Smooth muscle cell (in vitro differentiated cells): ENCODE data around the gene DGKI. TPM values are rescaled to one million over a fixed set of nuclear protein-coding genes. Genes with fewer than 3 reads are reported as not detected.
A peak's percentile ranks its signal among the peaks of the same experiment; 100 is the strongest.

Experiments used
- DNase-seq: peaks from one replicate; lab custom pipeline; 2025; ENCODE audit not compliant: unreplicated experiment; lab: John Stamatoyannopoulos, UW
- H2AFZ ChIP-seq: fragments of 200-600 bp; sonication (generic); 2 replicates; pipeline ENCODE4 v1.6.0; 2016; ENCODE audit warnings: antibody characterized with exemption, low read depth, mild to moderate bottlenecking
- H3F3A ChIP-seq: fragments of 200-600 bp; sonication (generic); 2 replicates; pipeline ENCODE4 v1.6.0; 2017; ENCODE audit warnings: antibody characterized with exemption, low read depth
- H3K27ac ChIP-seq: fragments of 200-600 bp; sonication (generic); 2 replicates; pipeline ENCODE4 v1.5.1; 2016; ENCODE audit warnings: low read depth, mild to moderate bottlenecking
- H3K27me3 ChIP-seq: fragments of 200-600 bp; sonication (generic); 2 replicates; pipeline ENCODE4 v1.6.1; 2016; ENCODE audit warnings: low read depth, mild to moderate bottlenecking
- H3K36me3 ChIP-seq: fragments of 200-600 bp; sonication (generic); 2 replicates; pipeline ENCODE4 v1.5.1; 2016; ENCODE audit warnings: low read depth
- H3K4me1 ChIP-seq: fragments of 200-600 bp; sonication (generic); 2 replicates; pipeline ENCODE4 v1.5.1; 2016; ENCODE audit warnings: low read depth
- H3K4me2 ChIP-seq: fragments of 200-600 bp; sonication (generic); 2 replicates; pipeline ENCODE4 v1.6.0; 2016; ENCODE audit warnings: mild to moderate bottlenecking
- H3K4me3 ChIP-seq: fragments of 200-600 bp; sonication (generic); 2 replicates; pipeline ENCODE4 v1.5.1; 2016; ENCODE audit warnings: mild to moderate bottlenecking
- H3K79me2 ChIP-seq: fragments of 200-600 bp; sonication (generic); 2 replicates; pipeline ENCODE4 v1.6.0; 2016; ENCODE audit warnings: low read depth, mild to moderate bottlenecking
- H3K9ac ChIP-seq: fragments of 200-600 bp; sonication (generic); 2 replicates; pipeline ENCODE4 v1.6.0; 2016; ENCODE audit warnings: low read depth
- H3K9me3 ChIP-seq: fragments of 200-600 bp; sonication (generic); replicated peaks from 2 replicates; pipeline ENCODE4 v1.5.1; 2016; ENCODE audit warnings: low read depth
- H4K20me1 ChIP-seq: fragments of 200-600 bp; sonication (generic); 2 replicates; pipeline ENCODE4 v1.6.0; 2016; ENCODE audit warnings: low read depth
- WGBS: methylation state at CpG from one replicate; pipeline ENCODE4 v1.1.7; 2016; ENCODE audit warnings: low lambda C conversion rate; 5-methylcytosine and 5-hydroxymethylcytosine counted together
- polyA plus RNA-seq: library from polyadenylated mRNA; unstranded; fragments of >200 nt; fragmentation: Nextera tagmentation; extraction: Ambion mirVana; gene quantifications from 2 replicates; pipeline ENCODE4 v1.2.1, GENCODE V29; 2016
- total RNA-seq: library from RNA; depleted of rRNA; stranded (reverse); fragments of >200 nt; gene quantifications from 2 replicates; pipeline ENCODE4 v1.2.3, GENCODE V29; 2014
- TF ChIP-seq, protein P1 (sequence below): fragments of 200-600 bp; sonication (generic); IDR thresholded peaks from 2 replicates; pipeline ENCODE4 v1.5.1; 2017; ENCODE audit warnings: borderline replicate concordance, mild to moderate bottlenecking, antibody characterized with exemption; ENCODE audit not compliant: insufficient read depth, poor library complexity, severe bottlenecking

DGKI gene
- total and polyA plus RNA-seq, 2 experiments from 2014 or later: 2.5 to 6.2 TPM

DNA sequence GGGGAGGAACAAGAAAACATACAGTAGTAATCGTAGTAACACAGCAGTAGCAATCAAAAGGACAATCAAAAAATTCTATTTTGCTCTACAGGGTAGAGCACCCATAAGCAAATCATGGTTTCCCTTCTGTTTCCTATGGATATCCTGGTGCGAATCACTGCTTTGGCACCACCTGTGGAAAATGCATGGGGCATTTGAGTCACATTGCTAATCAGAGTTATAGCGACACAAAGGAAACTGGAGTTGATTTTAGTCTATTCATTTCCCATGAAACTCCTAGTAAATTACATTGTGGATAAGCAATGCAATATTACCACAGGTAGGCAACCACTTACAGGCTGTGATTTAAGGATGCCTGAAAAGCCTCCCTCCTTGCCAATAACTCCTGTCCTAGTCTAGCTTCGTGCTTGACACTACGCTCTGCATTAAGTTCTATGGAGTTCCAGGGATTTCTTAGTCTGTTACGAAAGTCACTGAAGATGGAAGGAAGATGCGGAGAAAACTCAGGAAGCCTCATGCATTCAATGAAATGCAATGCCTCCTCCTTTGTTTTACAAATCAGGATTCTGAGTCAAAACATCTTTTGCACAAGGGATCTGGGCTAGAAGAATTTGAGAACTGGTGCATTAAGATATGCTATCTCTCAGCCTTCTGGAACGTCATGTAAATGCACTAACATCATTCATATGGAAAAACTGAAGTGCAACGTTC, 188.4 kb downstream of the DGKI start:
- H2AFZ ChIP-seq: peak overlapping the region; percentile 57
- TF ChIP-seq, protein P1, sequence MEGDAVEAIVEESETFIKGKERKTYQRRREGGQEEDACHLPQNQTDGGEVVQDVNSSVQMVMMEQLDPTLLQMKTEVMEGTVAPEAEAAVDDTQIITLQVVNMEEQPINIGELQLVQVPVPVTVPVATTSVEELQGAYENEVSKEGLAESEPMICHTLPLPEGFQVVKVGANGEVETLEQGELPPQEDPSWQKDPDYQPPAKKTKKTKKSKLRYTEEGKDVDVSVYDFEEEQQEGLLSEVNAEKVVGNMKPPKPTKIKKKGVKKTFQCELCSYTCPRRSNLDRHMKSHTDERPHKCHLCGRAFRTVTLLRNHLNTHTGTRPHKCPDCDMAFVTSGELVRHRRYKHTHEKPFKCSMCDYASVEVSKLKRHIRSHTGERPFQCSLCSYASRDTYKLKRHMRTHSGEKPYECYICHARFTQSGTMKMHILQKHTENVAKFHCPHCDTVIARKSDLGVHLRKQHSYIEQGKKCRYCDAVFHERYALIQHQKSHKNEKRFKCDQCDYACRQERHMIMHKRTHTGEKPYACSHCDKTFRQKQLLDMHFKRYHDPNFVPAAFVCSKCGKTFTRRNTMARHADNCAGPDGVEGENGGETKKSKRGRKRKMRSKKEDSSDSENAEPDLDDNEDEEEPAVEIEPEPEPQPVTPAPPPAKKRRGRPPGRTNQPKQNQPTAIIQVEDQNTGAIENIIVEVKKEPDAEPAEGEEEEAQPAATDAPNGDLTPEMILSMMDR: no peak
- H4K20me1 ChIP-seq: no peaks in the 10 kb centered on the region
- peaks cover 21% of the 10 kb centered on the region for H3K4me1 ChIP-seq
- DNase-seq: no peak
- no peak overlapping the region for H3K27ac ChIP-seq
- H3K9ac ChIP-seq: no peak overlapping the region
- no peaks in the 10 kb centered on the region for H3K79me2 ChIP-seq
- WGBS: 47% methylated on average over 9 of the region's 9 CpGs
- H3K27me3 ChIP-seq: peaks cover 2% of the 10 kb centered on the region
- H3F3A ChIP-seq: no peaks in the 10 kb centered on the region
- no peaks in the 10 kb centered on the region for H3K9me3 ChIP-seq
- H3K4me3 ChIP-seq: no peak overlapping the region
- H3K36me3 ChIP-seq: no peaks in the 10 kb centered on the region
- peak overlapping the region; percentile 27 for H3K4me2 ChIP-seq

DNA sequence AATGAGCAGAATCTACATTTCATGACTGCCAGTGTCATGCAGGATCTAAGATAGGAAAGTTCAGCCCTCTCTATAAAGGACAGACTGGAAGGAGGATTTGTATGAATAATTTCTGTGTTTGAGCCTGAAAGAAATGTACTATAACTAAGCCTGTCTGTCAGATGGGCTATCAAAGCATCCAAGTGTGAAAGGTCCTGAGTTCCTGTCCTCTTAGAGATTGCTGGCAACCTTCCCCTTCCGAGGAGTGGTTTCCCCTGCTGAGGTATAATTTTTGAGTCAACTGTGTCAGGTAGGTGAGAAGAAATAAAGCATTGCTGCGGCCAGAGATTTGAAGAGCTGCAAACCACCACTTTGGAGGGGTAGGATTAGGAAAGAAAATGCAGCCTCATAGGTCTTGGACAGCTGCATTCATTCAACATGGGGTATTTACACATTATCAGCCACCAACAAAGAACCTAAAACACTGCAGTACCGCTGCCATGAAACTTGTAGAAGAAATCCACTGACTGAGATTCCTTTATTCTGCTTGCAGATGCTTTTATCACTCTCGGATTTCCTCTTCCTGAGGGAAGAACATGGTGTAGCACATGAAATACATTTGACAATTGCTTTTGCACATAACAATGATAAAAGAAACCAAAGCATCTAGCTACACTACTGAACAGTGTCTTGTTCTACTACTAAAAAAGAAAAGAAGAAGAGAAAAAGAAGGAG, 189.1 kb downstream of the DGKI start:
- TF ChIP-seq, protein P1: no peak
- Histone ChIP-seq H4K20me1 (no peaks in the 10 kb centered on the region), H3K4me1 (peaks cover 21% of the 10 kb centered on the region), H3K4me3 (no peak overlapping the region), H2AFZ (no peak overlapping the region), H3K9me3 (no peaks in the 10 kb centered on the region), H3K36me3 (no peaks in the 10 kb centered on the region), H3K27ac (no peak overlapping the region), H3K9ac (no peak overlapping the region), H3F3A (no peaks in the 10 kb centered on the region), H3K79me2 (no peaks in the 10 kb centered on the region), H3K27me3 (peaks cover 2% of the 10 kb centered on the region), H3K4me2 (no peak overlapping the region)
- no peak for DNase-seq
- WGBS: 79% methylated on average over 4 of the region's 4 CpGs

DNA sequence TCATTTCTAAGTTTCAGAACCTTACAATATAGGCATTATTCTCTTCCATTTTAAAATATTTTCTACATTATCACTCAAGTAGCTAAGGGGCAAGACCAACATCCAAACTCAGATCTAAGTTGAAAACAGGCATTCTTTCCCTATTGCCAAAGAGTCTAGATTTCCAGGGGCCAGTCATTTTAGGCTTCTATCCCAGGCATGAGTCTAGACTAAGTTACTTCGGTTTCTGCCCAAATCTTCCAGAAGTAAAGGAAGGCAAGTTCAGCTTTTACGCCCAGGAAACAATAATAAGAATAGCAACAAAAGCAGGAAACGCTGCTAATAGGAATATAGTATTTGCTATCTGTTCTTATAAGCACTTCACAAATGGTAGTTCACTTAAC, 189.9 kb downstream of the DGKI start:
- no peak overlapping the region for H3K4me3 ChIP-seq
- no peaks in the 10 kb centered on the region for H4K20me1 ChIP-seq
- H3K27me3 ChIP-seq: peaks cover 2% of the 10 kb centered on the region
- H3K36me3 ChIP-seq: no peaks in the 10 kb centered on the region
- H3K4me2 ChIP-seq: peak overlapping the region; percentile 20
- no peak for DNase-seq
- peak overlapping the region; percentile 85 for H2AFZ ChIP-seq
- no peaks in the 10 kb centered on the region for H3K9me3 ChIP-seq
- H3K4me1 ChIP-seq: peaks cover 21% of the 10 kb centered on the region
- H3K79me2 ChIP-seq: no peaks in the 10 kb centered on the region
- WGBS: 95% methylated on average over 3 of the region's 3 CpGs
- no peak overlapping the region for H3K9ac ChIP-seq
- TF ChIP-seq, protein P1: no peak
- H3K27ac ChIP-seq: no peak overlapping the region
- H3F3A ChIP-seq: no peaks in the 10 kb centered on the region
